GM12878 (cell line): ENCODE measurements around the gene HYDIN. TPM values are rescaled to one million over a fixed set of nuclear protein-coding genes. Genes with fewer than 3 reads are reported as not detected.

Source experiments
- ASH2L ChIP-seq: fragments of 300-600, 200-600 bp; sonication (generic); IDR thresholded peaks from 2 replicates; pipeline ENCODE4 v1.6.1; 2017; ENCODE audit warnings: low read depth, mild to moderate bottlenecking, borderline replicate concordance
- CREM ChIP-seq: IDR thresholded peaks from 2 replicates; pipeline ENCODE4 v1.6.1; 2014; ENCODE audit warnings: antibody characterized with exemption, low read depth
- CUX1 ChIP-seq: IDR thresholded peaks from 2 replicates; pipeline ENCODE4 v1.6.1; 2012; ENCODE audit warnings: improper control_type of control experiment, low read depth, low read length; ENCODE audit not compliant: insufficient replicate concordance
- SIN3A ChIP-seq: IDR thresholded peaks from 2 replicates; pipeline ENCODE4 v1.6.1; 2012; ENCODE audit warnings: low read depth, low read length, improper control_type of control experiment
- WRNIP1 ChIP-seq: IDR thresholded peaks from 2 replicates; pipeline ENCODE4 v1.6.1; 2011; ENCODE audit warnings: low read depth, low read length, improper control_type of control experiment, borderline replicate concordance
- polyA plus RNA-seq, 11 experiments: library from polyadenylated mRNA; depleted of rRNA in 4 of 11; unstranded in 6 of 11; stranded (reverse) in 5 of 11; fragments of >200 nt; fragmentation: Nextera tagmentation in 4 of 11; fragmentation: Illumina TruSeq in 1 of 11; extraction: Ambion mirVana in 4 of 11; extraction: Trizol in 1 of 11; gene quantifications; 1 replicate in 1 of 11; 2 replicates in 10 of 11; pipeline versions ENCODE4 v1.2.1 to v1.2.3, GENCODE V29; 2011 to 2016; ENCODE audit warnings: inconsistent platforms in 2 of 11, missing spikeins in 2 of 11, low read depth in 1 of 11
- total RNA-seq, 4 experiments: library from RNA; depleted of rRNA in 3 of 4; stranded (reverse); fragments of >200 nt in 3 of 4; fragmentation: Illumina TruSeq in 1 of 4; extraction: Trizol in 1 of 4; gene quantifications; 2 replicates each; pipeline versions ENCODE4 v1.2.1 to v1.2.3, GENCODE V29; 2013 to 2021
- TF ChIP-seq, protein P1 (sequence below): fragments of 450-650 bp; IDR thresholded peaks from 2 replicates; pipeline ENCODE4 v1.6.1; 2016; ENCODE audit warnings: mild to moderate bottlenecking

Gene HYDIN
- total and polyA plus RNA-seq, 10 of the 15 experiments (the other 5 are each of a cell fraction or from before 2014, with no cell fraction given): 0.01 to 0.30 (median 0.10) TPM; not detected in 7

GRCh38 chr16:71229344-71229743 lies 1.2 kb downstream of the HYDIN start (continued):
- no peak for TF ChIP-seq CUX1
- TF ChIP-seq ASH2L: no peak
- no peak for TF ChIP-seq SIN3A
- TF ChIP-seq CREM: no peak
- TF ChIP-seq WRNIP1: no peak
- TF ChIP-seq, protein P1, sequence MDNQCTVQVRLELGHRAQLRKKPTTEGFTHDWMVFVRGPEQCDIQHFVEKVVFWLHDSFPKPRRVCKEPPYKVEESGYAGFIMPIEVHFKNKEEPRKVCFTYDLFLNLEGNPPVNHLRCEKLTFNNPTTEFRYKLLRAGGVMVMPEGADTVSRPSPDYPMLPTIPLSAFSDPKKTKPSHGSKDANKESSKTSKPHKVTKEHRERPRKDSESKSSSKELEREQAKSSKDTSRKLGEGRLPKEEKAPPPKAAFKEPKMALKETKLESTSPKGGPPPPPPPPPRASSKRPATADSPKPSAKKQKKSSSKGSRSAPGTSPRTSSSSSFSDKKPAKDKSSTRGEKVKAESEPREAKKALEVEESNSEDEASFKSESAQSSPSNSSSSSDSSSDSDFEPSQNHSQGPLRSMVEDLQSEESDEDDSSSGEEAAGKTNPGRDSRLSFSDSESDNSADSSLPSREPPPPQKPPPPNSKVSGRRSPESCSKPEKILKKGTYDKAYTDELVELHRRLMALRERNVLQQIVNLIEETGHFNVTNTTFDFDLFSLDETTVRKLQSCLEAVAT: no peak
